ENCODE data around the gene C10orf90.

C10orf90 gene

DNA sequence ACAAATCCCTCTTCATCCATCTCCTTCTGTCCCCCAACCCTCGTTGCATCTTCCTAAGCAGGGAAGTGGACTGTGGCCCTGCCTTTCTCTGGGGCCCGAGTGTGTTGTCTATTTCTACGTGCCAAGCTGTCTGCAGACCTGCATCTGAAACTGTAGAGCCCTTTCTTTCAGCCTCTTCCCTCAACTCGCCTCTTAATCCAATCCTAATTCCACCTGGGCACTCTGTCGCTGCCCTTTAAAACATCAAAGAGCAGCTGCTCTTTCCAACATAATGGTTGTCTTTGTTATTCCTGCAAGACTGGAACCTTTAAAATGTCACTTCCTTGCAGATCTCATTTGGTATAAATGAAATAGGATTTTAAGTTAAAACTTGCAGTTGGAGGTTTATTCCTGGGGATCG is 260.7 kb downstream of the C10orf90 start:
- no peak for DNase-seq

DNA sequence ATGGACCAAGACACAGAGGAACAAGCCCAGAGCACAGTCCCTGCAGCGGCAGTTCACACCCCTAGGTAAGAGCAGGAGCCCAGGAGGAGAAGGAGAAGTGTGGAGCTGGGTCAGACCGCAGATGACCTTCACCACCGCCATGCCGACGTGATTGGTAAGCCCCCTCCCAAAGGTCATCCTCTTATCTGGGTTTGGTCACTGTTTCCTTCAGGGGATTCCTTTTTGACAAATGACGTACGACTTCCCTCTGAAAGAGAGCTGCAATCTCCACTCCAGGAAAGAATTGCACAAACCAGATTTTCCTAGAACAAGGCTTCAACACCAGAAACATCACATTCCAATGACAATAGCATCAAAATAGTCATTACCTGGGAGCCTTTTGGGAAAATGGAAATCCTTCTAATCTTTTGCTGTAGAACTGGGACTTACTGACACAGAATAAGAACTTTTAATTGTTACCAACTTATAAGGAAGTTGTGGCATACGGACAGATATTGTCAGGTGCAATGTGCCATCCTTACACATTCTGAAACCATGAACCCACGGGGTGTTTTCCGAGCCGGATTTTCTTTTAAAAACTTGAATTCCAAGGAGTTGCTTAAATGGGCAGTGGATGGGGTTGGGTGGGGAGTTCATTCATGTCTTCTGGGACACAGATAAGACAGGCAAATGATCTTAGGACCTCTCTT is 261.4 kb downstream of the C10orf90 start:
- DNase-seq, result no peak

DNA sequence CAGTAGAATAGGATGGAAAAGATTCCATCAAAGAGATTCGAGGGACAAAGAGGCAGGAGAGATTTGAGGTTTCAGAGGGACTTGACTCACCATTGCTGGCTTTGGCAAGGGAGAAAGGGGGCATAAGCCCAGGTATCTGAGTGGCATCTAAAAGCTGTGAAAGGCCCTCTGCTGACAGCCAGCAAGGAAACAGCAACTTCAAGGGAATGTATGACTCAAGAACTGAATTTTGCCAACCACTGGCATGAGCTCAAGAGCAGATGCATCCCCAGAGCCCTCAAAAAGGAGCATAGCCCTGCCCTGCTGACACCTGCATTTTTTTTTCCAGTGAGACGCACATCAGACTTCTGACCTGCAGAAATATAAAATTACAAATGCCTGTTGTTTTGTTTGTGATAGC is 262.7 kb downstream of the C10orf90 start:
- DNase-seq, result no peak

- no peak for DNase-seq
Observed at GRCh38 chr10:126405239-126405775, 265.2 kb downstream of the C10orf90 start.

DNA sequence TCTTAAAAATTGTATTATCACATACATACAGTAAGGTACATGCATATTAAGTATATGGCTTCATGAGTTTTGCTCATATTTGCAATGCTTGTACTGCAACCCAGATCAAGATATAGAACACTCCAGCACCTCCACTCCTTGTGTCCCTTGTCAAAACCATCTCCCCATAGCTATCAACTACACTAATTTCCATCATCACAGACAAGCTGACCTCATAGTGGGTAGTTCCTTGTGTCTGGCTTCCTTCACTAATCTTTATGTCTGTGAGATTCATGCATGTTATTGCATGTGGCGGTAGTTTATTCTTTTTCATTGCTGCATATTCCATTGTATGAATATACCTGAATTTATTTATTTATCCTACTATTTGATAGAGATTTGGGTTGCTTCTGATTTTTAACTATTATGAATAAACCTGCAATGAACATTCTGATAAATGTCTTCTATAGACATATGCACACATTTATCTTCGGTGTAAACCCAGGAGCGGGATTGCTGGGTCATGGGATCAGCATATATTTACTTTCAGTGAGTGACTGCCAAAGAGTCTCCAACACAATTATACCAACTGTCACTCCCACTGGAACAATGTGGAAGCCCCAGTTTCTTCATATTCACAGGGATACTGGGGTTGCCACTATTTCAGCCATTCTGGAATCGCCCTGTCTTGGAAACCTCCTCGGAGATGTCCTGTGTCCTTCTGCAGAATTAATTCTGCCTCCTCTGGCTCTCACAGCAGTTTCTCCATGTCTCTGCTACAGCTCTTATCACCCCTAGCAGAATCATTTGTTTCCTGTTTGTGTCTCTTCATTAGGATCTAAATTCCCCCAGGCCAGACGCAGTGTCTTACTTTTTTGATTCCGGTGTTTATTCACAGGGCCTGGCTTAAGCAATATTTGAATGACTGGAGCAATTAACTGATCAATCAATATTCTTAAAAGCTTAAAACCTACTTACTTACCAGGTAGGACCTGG is 267.5 kb downstream of the C10orf90 start:
- no peak for DNase-seq

DNA sequence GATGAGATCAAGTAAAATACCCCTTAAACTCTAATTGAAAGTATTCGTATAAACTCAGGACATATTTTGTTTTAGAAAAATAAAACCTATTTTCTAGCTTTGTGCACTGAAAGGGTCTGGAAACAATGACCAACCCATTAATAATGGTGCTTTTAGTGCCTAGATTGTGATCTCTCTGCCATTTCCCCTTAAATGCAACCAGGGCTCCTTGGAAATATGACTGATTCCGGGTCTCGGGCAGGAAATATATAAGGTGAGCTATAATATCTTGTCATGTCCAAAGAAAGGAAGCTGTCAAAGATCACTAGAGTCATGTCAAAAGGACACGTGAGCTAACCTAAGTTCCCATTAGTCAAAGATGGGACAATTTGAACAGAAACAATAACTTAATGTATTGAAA is 269.9 kb downstream of the C10orf90 start:
- no peak for DNase-seq

DNA sequence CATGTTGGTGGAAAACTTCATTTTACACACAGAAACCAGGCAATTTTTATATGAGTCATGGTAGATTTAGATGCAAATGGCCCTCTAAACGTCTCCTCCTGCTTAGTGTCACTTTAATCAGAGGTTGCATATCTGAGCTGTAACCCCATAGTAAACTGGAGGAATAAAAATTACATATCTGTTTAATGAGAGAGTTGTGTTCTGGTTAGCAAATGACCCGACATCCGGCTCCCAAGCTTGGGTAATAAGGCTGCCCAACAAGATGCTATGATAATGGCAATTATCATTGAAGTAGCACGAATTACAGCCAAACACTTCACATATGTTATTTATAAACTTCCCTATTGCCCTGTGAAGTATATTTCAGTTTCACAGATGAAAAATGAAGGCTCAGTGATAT is 271.6 kb downstream of the C10orf90 start:
- DNase-seq, result no peak

DNA sequence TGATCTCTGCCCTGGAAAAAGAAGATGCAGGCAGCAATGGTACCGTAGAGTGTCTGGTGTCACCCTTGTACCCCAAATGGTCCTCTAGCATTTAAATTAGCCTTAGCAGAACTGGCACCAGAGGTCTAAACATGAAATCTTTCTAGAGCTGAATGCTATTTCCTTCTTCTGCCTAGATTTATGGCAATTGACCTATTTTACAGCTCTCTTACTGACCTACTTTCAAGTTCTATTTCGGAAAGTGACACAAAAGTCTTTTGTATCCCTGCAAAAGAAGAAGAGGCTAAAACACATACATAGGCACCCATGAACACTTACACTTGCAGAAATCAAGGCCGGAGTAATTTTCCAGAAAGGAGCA is 272.1 kb downstream of the C10orf90 start:
- DNase-seq, result no peak

DNA sequence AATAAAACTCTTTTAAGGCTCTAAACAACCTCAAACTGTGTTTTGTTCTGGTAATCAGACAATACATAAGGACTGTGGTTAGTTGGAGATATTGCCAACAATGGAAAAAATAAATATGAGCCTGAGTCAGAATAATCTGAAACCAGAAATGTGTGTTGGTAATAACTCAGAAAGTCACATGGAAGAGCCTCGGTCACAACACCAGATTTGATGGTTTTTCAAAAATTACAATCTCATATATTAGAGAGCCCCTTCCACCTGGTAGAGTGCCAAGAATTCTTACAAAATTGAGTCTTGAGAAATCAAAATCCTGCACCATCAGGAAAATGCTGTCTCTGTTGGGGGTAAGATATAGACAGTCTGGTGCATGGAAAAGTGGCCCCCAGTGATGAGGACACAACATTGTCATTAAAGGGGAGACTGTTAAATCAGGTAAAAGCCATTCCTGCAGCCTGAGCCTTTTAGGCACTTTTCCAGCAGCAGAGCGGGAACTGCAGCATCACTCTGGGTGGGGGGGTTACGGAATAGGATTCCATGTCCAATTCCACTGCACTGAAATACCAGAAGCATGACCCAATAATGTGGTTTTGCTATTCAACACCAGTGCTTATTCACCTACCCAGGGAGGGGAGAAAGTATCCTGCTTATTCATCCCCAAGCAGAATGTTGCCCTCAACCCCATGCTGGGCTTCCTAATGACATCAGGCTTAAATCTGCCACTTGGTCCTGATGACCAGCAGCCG is 272.7 kb downstream of the C10orf90 start:
- no peak for DNase-seq

DNA sequence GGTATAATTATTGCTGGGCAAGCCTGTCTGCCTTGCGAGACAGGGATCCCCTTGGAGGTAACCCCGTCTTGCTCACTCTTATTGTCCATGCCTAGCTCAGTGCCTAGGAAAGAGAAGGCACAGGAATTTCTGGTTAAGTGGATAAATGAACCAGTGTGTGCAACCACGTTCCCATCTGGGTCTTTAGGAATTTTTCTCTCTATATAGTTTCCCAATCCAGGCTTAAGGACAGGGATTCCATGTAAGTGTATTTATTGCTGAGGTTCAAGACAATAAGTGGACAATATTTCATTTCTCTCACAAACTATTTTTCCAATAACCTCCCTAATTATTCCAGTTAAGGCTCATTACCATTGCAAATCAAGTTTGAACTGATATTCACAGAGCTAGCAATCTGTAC is 273.3 kb downstream of the C10orf90 start:
- no peak for DNase-seq

- no peak for DNase-seq
Observed at GRCh38 chr10:126394948-126395347, 275.5 kb downstream of the C10orf90 start.

- DNase-seq, result no peak
Observed at GRCh38 chr10:126393076-126393475, 277.4 kb downstream of the C10orf90 start.

- no peak for DNase-seq
Observed at GRCh38 chr10:126392469-126392868, 278.0 kb downstream of the C10orf90 start.

DNA sequence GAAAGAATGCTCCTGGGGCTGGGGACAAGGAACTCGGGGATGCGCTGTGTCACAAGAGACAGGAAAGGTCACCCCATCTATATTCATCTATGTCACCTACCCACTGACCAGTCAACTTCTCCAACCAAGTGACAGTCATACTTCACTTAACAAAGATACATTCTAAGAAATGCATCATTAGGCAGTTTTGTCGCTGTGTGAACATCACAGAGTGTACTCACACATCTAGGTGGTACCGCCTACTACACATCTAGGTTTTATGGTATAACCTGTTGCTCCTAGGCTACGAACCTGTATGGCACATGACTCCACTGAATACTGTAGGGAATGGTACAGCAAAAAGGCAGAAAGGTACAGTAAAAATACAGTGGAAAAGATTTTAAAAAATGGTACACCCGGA is 278.4 kb downstream of the C10orf90 start:
- no peak for DNase-seq

GRCh38 chr10:126391192-126391885 is 279.2 kb downstream of the C10orf90 start:
- DNase-seq, result no peak

- no peak for DNase-seq
Observed at GRCh38 chr10:126390324-126390723, 280.2 kb downstream of the C10orf90 start.

DNA sequence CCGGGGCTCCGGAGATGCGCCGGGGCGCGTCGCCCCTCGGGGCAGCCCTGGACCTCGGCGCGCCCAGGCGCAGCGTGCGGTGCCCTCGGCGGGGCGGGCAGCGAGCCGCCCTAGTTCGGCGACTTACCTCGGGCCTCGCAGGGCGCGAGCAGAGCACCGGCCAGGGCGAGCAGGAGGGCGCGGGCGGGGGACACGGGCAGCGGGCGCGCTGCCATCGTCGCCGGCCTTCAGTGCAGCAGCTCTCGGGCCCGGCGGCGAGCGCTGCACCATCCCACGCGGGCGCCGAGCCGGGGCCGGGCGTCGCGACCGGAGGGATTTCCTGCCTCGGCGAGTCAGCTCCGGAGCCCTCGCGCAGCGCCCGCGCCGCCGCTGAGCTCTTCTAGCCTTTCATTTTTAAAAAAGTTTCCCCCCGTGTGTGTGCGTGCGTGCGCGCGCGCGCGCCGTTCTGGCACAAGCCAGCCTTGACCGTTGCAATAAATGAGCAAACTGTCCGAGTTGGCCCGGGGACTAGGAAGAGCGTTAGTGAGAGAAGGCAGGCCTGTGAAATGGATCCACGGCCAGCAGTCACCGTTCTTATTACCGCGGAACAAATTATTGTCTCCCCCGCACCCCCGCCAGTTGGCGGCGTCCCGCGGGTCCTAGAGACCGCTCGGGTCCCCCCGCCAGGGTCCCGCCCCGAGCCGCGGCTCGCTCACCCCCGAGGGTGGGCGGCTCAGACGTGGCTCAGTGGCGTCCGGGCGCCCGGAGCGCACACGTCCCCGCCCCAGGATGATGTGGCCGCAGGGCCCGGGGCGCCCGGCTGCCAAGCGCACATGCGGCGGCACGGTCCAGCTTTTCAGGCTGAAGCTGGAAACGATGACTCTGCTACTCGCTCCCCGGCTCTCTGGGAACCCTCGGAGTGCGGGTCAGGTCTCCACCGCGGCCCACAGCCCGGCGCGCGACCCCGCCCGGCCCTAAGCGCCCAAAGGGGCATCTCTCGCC is 282.3 kb downstream of the C10orf90 start, which contains the start of gene ADAM12:
Gene ADAM12, minus strand, starts transcription at position 547 of the 981 bp plus-strand sequence. Its CDS starts 332 bp downstream, at position 215.
- peak in 1 of 2 experiments; percentile 19 for DNase-seq

- peak; percentile 47 to 58 for DNase-seq
Observed at GRCh38 chr10:126387041-126387921, 283.2 kb downstream of the C10orf90 start.

DNA sequence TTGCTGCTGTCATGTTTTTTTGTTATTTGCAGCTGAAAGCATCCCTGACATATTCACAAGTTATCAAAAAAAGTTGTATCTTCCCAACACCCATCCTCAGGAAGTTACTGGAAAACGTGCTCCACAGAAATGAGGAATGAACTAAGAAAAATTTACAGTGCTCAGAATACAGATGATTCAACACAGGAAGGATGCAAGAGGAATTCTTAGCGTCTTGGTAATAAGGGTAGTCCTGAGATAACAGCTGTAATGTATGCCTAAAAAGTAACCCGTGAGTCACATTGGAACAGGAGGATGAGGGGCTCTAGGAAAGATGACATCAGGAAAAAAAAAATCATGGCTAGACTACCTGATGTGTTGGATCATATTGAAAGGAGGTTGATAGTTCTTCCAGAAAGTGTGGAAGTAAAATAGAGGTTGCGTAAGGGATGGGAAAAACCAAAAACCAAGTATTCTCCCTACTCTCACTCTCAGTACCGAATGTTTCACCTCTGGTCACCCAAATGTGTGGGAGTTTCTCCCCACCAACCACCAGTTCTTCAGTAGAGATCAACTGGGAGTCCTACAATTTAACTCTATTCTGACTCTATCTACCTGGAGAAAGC is 286.1 kb downstream of the C10orf90 start:
- no peak for DNase-seq
